ENCODE data around the gene NCSTN.
"Not testable (repeated sequence)": the region's sequence is repeated elsewhere in the genome, so short reads cannot be mapped to it uniquely, and the experiment has no call there.

NCSTN gene

GRCh38 chr1:160371756-160372155 is 28.6 kb downstream of the NCSTN start:
- DNase-seq = no peak
- ATAC-seq = no peak

GRCh38 chr1:160373696-160374095 is 30.5 kb downstream of the NCSTN start:
- DNase-seq (no peak), ATAC-seq (no peak)

- DNase-seq (no peak), ATAC-seq (no peak)
Observed at GRCh38 chr1:160374306-160375110, 31.3 kb downstream of the NCSTN start.

GRCh38 chr1:160375788-160376524 is 32.8 kb downstream of the NCSTN start:
- ATAC-seq = peak; percentile 52
- DNase-seq = no peak

- ATAC-seq (peak; percentile 69), DNase-seq (no peak)
Observed at GRCh38 chr1:160376525-160377131, 33.4 kb downstream of the NCSTN start.

GRCh38 chr1:160377585-160378206 is 34.5 kb downstream of the NCSTN start:
- DNase-seq (no peak), ATAC-seq (no peak)

- ATAC-seq, DNase-seq: not testable (repeated sequence)
Observed at GRCh38 chr1:160384812-160385211, 41.6 kb downstream of the NCSTN start.

- DNase-seq, ATAC-seq: not testable (repeated sequence)
Observed at GRCh38 chr1:160388406-160388805, 45.2 kb downstream of the NCSTN start.

GRCh38 chr1:160394673-160395072 is 51.5 kb downstream of the NCSTN start:
- no peak for ATAC-seq
- DNase-seq = no peak

- no peak for DNase-seq
- no peak for ATAC-seq
Observed at GRCh38 chr1:160397651-160398050, 54.5 kb downstream of the NCSTN start.

GRCh38 chr1:160398823-160399222 is 55.6 kb downstream of the NCSTN start:
- ATAC-seq (no peak), DNase-seq (no peak)

GRCh38 chr1:160399544-160400222 is 56.5 kb downstream of the NCSTN start:
- ATAC-seq (no peak), DNase-seq (no peak)

GRCh38 chr1:160400223-160400645 is 57.1 kb downstream of the NCSTN start, which contains the start of gene VANGL2:
Gene VANGL2 (plus strand): TSS chr1:160400564. CDS start chr1:160415838, 15,274 bp downstream.
- ATAC-seq (no peak), DNase-seq (peak; percentile 74)

GRCh38 chr1:160400646-160401486 is 57.7 kb downstream of the NCSTN start:
- ATAC-seq (no peak), DNase-seq (no peak)

- no peak for DNase-seq
- ATAC-seq = no peak
Observed at GRCh38 chr1:160401487-160401805, 58.3 kb downstream of the NCSTN start.

GRCh38 chr1:160402001-160402795 is 59.0 kb downstream of the NCSTN start:
- ATAC-seq (no peak), DNase-seq (no peak)

GRCh38 chr1:160403244-160403643 is 60.1 kb downstream of the NCSTN start:
- ATAC-seq (no peak), DNase-seq (no peak)

- ATAC-seq = no peak
- no peak for DNase-seq
Observed at GRCh38 chr1:160404094-160404493, 60.9 kb downstream of the NCSTN start.

- ATAC-seq (no peak), DNase-seq (no peak)
Observed at GRCh38 chr1:160405331-160405877, 62.2 kb downstream of the NCSTN start.
